SU-DHL-6 (cell line): ENCODE results near the gene CCDC138.

Experiments used
- H2AFZ ChIP-seq: fragments of 200-600 bp; sonication (generic); 2 replicates; pipeline ENCODE4 v1.6.1; 2014; ENCODE audit warnings: low read depth, mild to moderate bottlenecking, moderate library complexity, mixed read lengths, antibody characterized with exemption, low read length; ENCODE audit not compliant: severe bottlenecking
- H3F3A ChIP-seq: fragments of 200-600 bp; shearing (Covaris generic); 2 replicates; pipeline ENCODE4 v1.6.0; 2016; ENCODE audit warnings: antibody characterized with exemption, mild to moderate bottlenecking; ENCODE audit not compliant: insufficient read depth
- H3K27ac ChIP-seq: fragments of 200-600 bp; sonication (generic); 2 replicates; pipeline ENCODE4 v1.5.1; 2016; ENCODE audit warnings: low read depth, mild to moderate bottlenecking, low read length, moderate library complexity, mixed read lengths
- H3K27me3 ChIP-seq: fragments of 200-600 bp; sonication (generic), shearing (Covaris generic); 2 replicates; pipeline ENCODE4 v1.6.0; 2014; ENCODE audit warnings: mild to moderate bottlenecking, low read length
- H3K36me3 ChIP-seq: fragments of 200-600 bp; sonication (generic); 2 replicates; pipeline ENCODE4 v1.6.1; 2014; ENCODE audit warnings: mild to moderate bottlenecking, low read length, mixed read lengths
- H3K4me2 ChIP-seq: fragments of 300-600, 200-600 bp; shearing (Covaris generic), sonication (generic); 2 replicates; pipeline ENCODE4 v1.6.0; 2014; ENCODE audit warnings: low read length, low read depth, mild to moderate bottlenecking; ENCODE audit not compliant: poor library complexity, severe bottlenecking
- H3K4me3 ChIP-seq: fragments of 200-600 bp; sonication (generic); 2 replicates; pipeline ENCODE4 v1.5.1; 2014; ENCODE audit warnings: antibody characterized with exemption, low read length, mild to moderate bottlenecking, mixed read lengths; ENCODE audit not compliant: insufficient read depth, poor library complexity, severe bottlenecking
- H3K79me2 ChIP-seq: fragments of 200-600 bp; sonication (generic); 2 replicates; pipeline ENCODE4 v1.6.1; 2014; ENCODE audit warnings: mild to moderate bottlenecking, low read length, moderate library complexity; ENCODE audit not compliant: insufficient read depth
- H3K9ac ChIP-seq: fragments of 200-600 bp; sonication (generic); 2 replicates; pipeline ENCODE4 v1.7.0; 2014; ENCODE audit warnings: mild to moderate bottlenecking, low read length
- H3K9me2 ChIP-seq: fragments of 200-600 bp; sonication (generic); replicated peaks from 2 replicates; pipeline ENCODE4 v1.6.1; 2014; ENCODE audit warnings: low read length; ENCODE audit not compliant: insufficient read depth
- H3K9me3 ChIP-seq: fragments of 200-600 bp; sonication (generic); 2 replicates; pipeline ENCODE4 v1.6.1; 2014; ENCODE audit warnings: low read length, mixed read lengths; ENCODE audit not compliant: insufficient read depth
- H4K20me1 ChIP-seq: fragments of 200-600 bp; sonication (generic); 2 replicates; pipeline ENCODE4 v1.6.1; 2014; ENCODE audit warnings: low read depth, mild to moderate bottlenecking, antibody characterized with exemption, low read length, moderate library complexity, mixed read lengths
- CTCF ChIP-seq: fragments of 200-600 bp; sonication (generic); IDR thresholded peaks from one replicate; pipeline ENCODE4 v1.5.1; 2017; ENCODE audit warnings: antibody characterized with exemption, mild to moderate bottlenecking, low read length, moderate library complexity; ENCODE audit not compliant: insufficient read depth, poor library complexity, severe bottlenecking
- EZH2phosphoT487 ChIP-seq: fragments of 200-600 bp; sonication (generic), shearing (Covaris generic); conservative IDR thresholded peaks from 2 replicates; pipeline ENCODE4 v1.6.1; 2018; ENCODE audit warnings: mild to moderate bottlenecking, antibody characterized with exemption, low read length, moderate library complexity, mixed read lengths

The CCDC138 gene

GRCh38 chr2:108824316-108825070, 37.9 kb downstream of the CCDC138 start:
- no peak overlapping the region for H2AFZ ChIP-seq
- H3K9me3 ChIP-seq, result no peaks in the 10 kb centered on the region
- TF ChIP-seq EZH2phosphoT487 (no peak), CTCF (no peak)
- H3F3A ChIP-seq, result peaks cover 12% of the 10 kb centered on the region; the same call in 1 of the 2 replicates
- no peak overlapping the region for H3K9ac ChIP-seq
- no peak overlapping the region for H3K27ac ChIP-seq
- H3K9me2 ChIP-seq, result no peaks in the 10 kb centered on the region
- no peak overlapping the region for H3K4me2 ChIP-seq
- no peaks in the 10 kb centered on the region for H3K79me2 ChIP-seq
- no peaks in the 10 kb centered on the region for H4K20me1 ChIP-seq
- peaks cover 44% of the 10 kb centered on the region for H3K36me3 ChIP-seq
- no peak overlapping the region for H3K4me3 ChIP-seq
- no peaks in the 10 kb centered on the region for H3K27me3 ChIP-seq

- Histone ChIP-seq H3K4me3 (no peak overlapping the region), H2AFZ (no peak overlapping the region), H3K27ac (no peak overlapping the region), H4K20me1 (no peaks in the 10 kb centered on the region), H3K9ac (no peak overlapping the region), H3K79me2 (no peaks in the 10 kb centered on the region), H3K4me2 (no peak overlapping the region), H3K9me3 (no peaks in the 10 kb centered on the region), H3F3A (peaks cover 12% of the 10 kb centered on the region; the same call in 1 of the 2 replicates), H3K9me2 (no peaks in the 10 kb centered on the region), H3K27me3 (no peaks in the 10 kb centered on the region), H3K36me3 (peaks cover 37% of the 10 kb centered on the region)
- TF ChIP-seq EZH2phosphoT487, result no peak
- no peak for TF ChIP-seq CTCF
Measured at GRCh38 chr2:108825254-108825653, 38.7 kb downstream of the CCDC138 start.

GRCh38 chr2:108825736-108826135, 39.2 kb downstream of the CCDC138 start:
- Histone ChIP-seq H2AFZ (no peak overlapping the region), H4K20me1 (no peaks in the 10 kb centered on the region), H3K27me3 (no peaks in the 10 kb centered on the region), H3K9ac (no peak overlapping the region), H3K36me3 (peaks cover 35% of the 10 kb centered on the region), H3K4me2 (no peak overlapping the region), H3K9me2 (no peaks in the 10 kb centered on the region), H3F3A (peaks cover 12% of the 10 kb centered on the region; the same call in 1 of the 2 replicates), H3K9me3 (no peaks in the 10 kb centered on the region), H3K4me3 (no peak overlapping the region), H3K79me2 (no peaks in the 10 kb centered on the region), H3K27ac (no peak overlapping the region)
- TF ChIP-seq CTCF (no peak), EZH2phosphoT487 (no peak)
